ENCODE data around the gene CAND2.
A peak's percentile ranks its signal among the peaks of the same experiment; 100 is the strongest.
"Not testable (repeated sequence)": the region's sequence is repeated elsewhere in the genome, so short reads cannot be mapped to it uniquely, and the experiment has no call there.

Gene CAND2

DNA sequence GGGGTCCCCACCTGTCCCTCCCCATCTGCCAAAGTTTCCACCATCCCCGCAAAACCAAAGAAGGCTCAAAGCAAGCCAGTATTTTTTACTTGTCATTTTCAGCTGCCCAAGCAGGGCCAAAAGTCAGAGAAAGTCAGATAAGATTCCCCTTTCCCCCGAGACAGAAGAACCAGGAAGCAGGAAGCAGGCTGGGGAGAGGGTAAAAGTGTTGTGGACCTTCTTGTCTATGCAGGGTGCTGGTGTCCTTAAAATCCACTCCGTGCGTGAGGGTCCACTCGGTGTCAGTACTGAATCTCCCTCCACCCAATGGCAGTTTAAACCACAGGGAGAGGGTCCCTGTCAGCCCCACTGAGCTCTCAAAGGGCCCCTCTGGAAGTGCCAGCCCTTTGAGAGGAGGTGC is 65.1 kb downstream of the CAND2 start:
- DNase-seq (ENCODE audit: low spot score): no peak

DNA sequence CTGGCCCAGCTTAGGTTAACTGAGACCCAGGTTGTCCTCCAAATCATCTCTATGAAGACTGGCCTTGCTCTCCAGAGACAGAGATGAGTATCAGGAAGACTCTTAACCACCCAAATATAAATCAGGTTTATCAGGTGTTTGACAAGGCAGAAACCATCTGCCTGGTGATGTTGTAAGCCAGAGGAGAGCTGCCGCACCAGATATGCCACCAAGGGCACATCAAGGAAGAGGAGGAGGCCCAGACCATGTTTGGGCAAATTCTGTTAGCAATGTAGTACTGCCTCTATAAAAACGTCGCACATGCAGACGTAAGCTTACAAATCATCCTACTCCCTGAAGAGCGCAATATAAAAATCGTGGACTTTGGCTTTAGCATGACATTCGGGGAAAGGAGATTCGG is 65.9 kb downstream of the CAND2 start:
- no peak for DNase-seq (ENCODE audit: low spot score)

DNA sequence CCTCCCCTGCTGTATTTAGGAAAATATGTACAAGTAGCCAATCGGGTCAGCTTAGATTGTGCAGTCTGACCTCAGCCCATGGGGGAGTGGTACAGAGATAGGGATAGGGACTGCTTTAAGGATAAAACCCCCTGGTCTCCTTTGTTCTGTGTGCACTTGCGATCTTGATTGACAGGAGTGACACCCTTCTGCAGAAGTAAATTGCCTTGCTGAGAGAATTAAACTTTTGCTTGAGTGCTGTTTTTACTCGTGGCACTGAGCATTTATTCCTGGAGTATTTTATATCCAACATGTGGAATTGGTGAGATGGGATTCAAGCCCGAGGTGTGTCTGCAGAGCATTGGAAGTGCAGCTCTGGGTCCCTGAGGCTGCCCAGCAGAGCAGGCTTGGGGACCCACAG is 68.8 kb downstream of the CAND2 start:
- no peak for DNase-seq (ENCODE audit: low spot score)

DNA sequence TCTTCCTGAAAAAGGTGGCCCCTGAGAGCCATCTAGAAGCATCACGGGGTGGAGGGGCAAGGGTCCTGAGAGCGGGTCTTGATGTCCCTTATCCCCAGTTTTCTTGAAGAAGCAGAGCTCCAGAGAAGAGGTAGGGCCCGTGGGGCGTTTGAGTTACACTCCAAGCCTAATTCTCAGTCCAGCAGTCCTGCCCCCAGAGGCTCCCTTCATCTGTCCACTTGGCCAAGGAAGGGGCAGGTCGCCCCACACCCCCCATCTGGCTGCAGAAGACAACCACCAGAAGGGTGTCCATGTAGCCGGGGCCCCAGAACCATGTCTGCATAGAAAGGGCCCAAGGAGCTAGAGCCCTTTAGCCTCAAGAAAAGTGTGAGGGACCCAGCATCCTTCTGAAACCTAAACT is 70.4 kb downstream of the CAND2 start:
- no peak for DNase-seq (ENCODE audit: low spot score)

DNA sequence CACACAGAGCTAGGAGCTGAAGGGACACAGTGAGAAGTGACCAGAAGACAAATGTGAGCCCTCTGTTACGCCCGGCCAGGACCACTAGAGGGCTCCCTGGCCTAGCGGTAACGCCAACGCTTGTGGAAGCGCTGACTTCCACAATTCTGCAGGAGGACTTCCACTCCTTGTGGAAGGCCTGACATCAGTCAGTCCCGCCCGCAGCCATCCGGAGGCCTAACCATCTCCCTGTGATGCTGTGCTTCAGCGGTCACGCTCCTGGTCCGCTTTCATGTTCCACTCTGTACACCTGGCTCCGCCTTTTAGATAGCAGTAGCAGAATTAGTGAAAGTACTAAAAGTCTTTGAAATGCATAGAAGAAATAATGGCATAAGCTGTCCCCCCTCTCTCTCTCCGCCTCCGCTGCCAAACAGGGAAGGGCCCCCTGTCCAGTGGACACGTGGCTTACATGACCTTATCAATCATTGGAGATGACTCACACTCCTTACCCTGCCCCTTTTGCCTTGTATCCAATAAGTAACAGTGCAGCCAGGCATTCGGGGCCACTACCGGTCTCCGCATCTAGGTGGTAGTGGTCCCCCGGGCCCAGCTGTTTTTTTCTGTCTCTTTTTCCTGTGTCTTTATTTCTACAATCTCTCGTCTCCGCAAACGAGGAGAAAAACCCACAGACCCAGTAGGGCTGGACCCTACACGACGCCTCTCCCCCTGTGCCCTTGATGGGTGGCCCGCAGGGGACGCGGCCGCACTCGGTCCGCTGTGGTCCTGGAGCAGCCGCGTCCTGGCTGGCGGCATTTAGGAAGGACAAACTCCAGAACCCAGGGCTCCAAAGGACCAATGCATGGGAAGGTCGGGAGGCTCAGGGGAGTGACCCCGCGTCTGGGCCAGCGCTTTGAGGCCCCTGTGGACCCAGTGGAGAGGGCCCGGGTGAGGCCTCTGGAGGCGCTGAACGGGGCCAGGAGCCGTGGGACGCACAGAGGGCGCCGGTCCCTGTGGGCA is 71.9 kb downstream of the CAND2 start:
- DNase-seq (ENCODE audit: low spot score): peak; percentile 96

DNA sequence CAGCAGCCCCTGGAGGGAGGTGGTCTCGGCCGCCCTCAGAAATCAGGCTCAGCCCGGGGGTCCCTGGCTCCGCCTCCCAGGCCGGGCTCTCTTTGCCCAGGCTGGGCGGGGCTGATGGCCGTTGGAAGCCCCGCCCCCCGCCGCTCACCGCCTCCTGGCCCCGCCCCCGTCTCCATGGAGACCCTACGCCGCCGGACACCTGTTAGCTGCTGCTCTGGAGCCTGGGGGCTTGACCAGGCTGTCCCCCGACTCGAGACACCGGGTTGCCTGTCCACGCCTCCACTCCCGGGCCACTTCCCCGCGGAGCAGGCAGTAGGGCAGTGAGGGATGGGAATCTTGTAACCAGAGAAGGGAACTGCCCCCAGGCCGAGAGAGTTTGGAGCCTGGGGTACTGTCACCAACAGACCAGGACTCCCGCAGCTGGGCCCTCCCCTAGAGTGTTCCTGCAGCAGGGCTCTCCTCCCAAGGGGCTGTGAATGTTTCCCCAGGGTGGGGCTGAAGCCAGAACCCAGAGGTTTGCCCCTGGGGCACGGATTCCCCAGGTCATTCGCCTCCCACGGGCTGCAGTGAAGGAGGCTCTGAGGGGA is 72.6 kb downstream of the CAND2 start:
- DNase-seq (ENCODE audit: low spot score): peak; percentile 88

DNA sequence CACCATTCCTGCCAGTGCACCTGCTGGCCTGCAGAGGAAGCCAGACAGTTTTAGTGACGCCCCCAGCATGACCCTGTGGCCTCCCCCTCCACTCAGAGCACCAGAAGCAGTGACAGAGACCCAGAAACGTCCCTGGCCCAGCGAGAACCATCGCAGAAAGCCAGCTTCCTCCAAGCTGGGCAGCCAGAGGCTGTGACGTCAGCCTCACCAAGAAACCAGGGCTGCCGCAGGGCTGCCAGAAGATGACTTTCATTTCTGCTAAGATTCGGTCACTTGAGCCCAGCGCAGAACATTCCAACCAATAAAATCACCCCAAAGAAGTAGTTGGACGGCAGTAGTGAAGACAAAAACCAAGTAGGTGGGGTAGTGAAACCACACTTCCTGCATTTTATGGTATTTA is 74.5 kb downstream of the CAND2 start:
- DNase-seq (ENCODE audit: low spot score): no peak

DNA sequence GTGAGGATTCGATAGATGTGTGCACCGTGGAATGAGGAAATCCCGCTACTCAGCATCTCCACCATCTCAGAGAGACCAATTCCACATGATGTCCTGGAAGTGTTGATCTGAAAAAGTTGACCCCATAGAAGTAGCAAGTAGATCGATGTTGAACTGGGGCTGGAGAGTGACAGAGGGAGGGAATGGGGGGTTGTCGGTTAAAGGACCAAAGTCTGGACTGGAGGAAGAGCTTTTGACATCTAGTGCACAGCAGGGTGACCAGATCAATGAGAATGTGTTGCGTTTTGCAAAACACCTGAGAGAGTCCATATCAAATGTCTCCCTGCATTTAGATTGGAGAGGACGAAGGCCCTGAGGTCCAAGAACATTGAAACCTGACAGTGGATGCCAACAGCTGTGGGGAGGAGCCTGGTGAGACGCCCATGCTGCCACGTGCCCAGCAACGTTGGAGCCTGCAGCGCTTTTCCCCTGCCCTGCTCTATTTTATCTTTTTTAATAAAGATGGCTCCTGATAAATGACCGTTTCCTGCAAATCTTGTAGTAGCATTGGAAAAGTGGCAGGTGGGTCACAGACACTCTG is 75.0 kb downstream of the CAND2 start:
- no peak for DNase-seq (ENCODE audit: low spot score)

DNA sequence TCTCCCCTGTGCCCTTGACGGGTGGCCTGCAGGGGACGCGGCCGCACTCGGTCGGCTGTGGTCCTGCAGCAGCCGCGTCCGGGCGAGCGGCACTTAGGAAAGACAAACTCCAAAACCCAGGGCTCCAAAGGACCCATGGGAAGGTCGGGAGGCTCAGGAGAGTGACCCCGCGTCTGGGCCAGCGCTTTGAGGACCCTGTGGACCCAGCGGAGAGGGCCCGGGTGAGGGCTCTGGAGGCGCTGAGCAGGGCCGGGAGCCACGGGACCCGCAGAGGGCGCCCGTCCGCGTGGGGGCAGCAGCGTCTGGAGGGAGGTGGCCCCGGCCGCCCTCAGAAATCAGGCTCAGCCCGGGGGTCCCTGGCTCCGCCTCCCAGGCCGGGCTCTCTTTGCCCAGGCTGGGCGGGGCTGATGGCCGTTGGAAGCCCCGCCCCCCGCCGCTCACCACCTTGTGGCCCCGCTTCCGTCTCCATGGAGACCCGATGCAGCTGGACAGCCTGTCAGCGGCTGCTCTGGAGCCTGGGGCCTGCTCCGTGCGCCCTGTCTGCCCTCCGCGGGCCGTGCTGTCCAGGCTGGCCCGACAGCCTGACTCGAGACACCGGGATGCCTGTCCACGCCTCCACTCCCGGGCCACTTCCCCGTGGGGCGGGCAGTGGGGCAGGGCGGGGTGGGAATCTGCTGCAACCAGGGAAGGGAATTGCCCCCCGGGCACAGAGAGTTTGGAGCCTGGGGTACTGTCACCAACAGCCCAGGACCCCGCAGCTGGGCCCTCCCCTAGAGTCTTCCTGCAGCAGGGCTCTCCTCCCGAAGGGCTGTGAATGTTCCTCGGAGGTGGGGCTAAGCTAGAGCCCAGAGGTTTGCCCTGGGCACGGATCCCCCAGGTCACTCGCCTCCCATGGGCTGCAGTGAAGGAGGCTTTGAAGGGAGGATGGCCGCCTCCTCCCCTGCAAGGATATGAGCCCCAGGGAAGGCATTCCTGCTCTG is 79.7 kb downstream of the CAND2 start:
- DNase-seq (ENCODE audit: low spot score): peak; percentile 91

DNA sequence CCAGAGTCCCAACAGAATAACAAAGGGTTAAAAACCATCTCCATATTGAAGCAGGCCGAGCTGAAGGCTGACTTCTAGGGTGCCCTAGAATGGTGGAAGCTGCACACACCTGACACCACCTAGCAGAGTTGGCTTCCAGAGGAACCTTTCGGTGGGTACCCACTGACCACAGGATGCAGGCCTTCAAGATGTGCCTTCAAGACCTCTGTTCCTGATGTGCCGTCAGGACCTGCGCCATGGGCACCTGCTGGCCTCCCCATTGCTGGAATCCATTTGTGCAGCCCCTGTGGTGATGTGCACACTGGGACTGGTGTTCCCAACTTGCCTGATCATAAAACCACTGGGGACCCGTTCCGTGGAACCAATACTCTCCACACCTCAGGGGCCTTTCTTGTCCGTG is 80.6 kb downstream of the CAND2 start:
- DNase-seq (ENCODE audit: low spot score): no peak

DNA sequence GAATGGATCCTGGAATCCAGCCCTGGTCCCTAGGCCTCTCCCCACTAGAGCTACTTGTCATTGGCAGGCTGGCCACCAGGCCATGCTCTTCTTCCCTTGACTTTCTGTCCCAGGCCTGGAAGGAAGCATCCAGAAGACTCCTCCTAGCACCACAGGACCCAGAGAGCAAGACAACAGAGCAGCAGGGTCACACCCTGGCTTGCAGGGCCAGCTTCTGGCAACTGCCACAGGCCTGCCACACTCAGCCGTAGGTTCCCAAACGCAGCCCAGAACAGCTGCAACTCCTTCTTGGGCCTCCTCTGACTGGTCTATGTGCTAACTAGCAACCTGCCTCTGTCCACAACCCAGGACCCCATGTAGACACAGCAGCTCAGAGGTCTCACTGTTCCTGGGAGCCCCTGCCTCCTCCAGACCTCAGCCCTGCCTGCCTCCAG is 81.7 kb downstream of the CAND2 start:
- no peak for DNase-seq (ENCODE audit: low spot score)

DNA sequence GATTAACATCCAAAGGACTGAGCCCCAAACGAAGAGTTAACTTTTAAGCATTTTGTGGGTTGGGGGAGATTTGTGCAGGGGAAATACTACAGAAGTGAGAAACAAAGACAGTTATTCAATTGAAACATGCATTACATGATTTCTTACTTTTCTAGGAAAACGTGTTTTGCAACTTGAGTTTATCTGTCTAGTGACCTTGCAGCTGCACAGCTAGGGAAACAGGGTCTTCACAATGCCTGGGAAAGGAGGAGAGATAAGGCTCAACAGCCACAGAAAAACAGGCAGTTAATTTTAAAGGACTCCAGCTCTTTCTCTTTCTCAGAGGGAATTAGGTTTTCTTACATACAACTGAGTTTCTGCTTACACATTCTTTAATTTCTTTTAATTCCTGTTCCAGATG is 82.3 kb downstream of the CAND2 start:
- not testable (repeated sequence) for DNase-seq (ENCODE audit: low spot score)

DNA sequence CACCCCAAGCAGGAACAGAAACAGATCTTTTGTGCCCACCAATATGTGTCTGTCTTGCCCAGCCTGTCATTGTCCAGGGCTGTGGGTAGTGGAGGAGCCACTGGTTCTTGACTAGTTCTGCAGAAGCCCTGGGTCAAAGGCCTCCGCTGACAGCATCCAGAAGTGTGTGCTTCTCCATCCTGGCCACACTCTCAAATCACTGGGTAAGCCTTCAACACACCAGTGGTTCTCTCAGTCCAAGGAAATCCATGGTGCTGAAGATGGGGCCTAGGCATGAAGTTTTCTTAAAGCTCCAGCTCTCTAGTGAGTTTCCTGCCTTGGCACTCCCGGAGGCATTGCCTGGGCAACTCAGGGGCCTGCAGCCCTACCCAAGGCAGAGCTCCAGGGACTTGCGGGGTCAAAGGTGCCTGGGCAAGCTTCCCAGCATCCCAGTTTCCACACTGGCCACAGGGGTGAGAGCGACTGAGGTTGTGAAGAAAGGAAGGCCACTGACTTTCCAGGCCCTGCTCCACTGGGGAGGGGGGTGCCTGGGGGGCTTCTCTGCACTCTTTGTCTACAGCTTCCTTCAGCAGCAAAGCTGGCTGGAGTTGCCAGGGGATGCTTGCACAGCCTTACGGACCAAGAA is 82.8 kb downstream of the CAND2 start:
- DNase-seq (ENCODE audit: low spot score): no peak

DNA sequence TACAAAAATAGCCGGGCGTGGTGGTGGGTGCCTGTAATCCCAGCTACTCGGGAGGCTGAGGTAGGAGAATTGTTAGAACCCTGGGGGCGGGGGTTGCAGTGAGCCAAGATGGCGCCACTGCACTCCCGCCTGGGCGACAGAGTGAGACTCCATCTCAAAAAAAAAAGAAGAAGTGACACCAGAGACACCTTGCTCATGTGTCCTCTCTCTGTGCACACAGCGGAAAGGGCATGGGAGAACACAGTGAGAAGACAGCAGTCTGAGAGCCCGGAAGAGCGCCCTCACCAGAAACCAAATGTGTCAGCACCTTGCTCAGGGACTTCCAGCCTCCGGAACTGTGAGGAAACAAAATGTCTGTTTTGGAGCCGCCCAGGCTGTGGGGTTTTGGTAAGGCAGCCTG is 85.4 kb downstream of the CAND2 start:
- not testable (repeated sequence) for DNase-seq (ENCODE audit: low spot score)

DNA sequence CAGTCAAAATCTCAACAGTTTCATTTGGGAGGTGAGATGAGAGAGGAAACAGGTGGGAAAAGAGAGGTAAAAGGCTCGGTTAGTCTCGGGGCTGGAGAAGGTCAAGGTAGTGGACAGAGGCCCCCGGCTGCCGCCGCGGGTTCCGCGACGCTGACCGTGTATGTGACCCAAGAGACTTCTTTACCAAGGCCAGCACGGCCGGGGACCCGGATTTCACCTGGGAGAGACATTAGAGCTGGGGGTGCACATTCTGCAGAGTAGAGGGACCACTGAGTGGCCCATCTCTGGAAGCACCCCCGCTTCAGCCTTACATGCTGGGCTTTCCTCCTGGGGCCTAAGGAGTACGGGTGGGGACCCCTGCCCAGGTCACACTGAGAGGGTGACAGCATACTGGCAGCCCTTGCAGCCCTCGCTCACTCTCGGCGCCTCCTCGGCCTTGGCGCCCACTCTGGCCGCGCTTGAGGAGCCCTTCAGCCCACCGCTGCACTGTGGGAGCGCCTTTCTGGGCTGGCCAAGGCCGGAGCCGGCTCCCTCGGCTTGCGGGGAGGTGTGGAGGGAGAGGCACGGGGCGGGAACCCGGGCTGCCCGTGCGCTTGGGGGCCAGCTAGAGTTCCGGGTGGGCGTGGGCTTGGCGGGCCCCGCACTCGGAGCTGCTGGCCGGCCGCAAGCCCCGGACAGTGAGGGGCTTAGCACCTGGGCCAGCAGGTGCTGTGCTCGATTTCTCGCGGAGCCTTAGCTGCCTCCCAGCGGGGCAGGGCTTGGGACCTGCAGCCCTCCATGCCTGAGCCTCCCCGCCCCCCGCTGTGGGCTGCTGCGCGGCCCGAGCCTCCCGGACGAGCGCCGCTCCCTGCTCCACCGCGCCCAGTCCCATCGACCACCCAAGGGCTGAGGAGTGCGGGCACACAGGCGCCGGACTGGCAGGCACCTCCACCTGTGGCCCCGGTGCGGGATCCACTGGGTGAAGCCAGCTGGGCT is 86.1 kb downstream of the CAND2 start:
- DNase-seq (ENCODE audit: low spot score): no peak

DNA sequence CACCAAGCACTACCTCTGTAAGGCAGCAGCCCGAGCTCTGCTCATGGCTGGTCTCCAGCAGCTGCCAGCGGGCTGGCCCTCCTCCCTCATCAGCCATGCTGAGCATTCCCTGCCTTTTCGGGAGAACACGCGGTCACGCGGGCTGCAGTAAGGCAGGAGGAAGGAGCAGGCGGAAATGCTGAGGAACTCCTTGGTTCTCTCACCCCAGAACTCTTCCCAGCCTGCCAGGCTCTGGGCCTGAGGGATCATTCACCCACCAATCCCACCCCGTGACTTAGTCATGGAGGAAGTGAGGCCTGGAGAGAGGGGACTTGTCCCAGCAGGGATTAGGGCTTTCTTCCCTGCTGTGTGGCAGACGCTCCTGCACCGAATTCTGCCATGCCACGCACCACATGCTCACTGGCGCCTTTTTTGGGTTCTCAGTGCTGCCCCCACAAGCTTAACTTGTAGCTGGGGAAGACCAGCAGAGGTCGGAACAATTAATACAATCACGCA is 87.8 kb downstream of the CAND2 start:
- no peak for DNase-seq (ENCODE audit: low spot score)

Measured in HuH-7 (cell line).